Measurements from ENCODE around the gene MAT2B. TPM values are rescaled to one million over a fixed set of nuclear protein-coding genes. Genes with fewer than 3 reads are reported as not detected.

The MAT2B gene
- total and polyA plus RNA-seq, 2 of the 13 experiments (the other 11 are each of a cell fraction or from before 2014, with no cell fraction given), result 20.2 to 37.1 TPM

- TF ChIP-seq NPAS2 (CRISPR knock-in tag; IDR thresholded peaks at IDR 0.05; ENCODE audit: borderline replicate concordance), result no peak
- peak; percentile 37; the same call in 1 of the 2 replicates for TF ChIP-seq TBX2 (CRISPR knock-in tag; IDR thresholded peaks at IDR 0.05; ENCODE audit: borderline replicate concordance)
- 0 out of 2 replicates have a peak, but pooled peaks have one; percentile 60 for TF ChIP-seq ZNF678 (CRISPR knock-in tag; IDR thresholded peaks at IDR 0.05)
- TF ChIP-seq ZBTB14 (CRISPR knock-in tag; IDR thresholded peaks at IDR 0.05), result no peak
- TF ChIP-seq CBX5 (CRISPR knock-in tag; IDR thresholded peaks at IDR 0.05; ENCODE audit: borderline replicate concordance), result no peak
- TF ChIP-seq ZNF143 (CRISPR knock-in tag; IDR thresholded peaks at IDR 0.05), result no peak
- peak; percentile 21; the same call in 1 of the 2 replicates for TF ChIP-seq ZNF773 (CRISPR knock-in tag; IDR thresholded peaks at IDR 0.05; ENCODE audit: borderline replicate concordance)
- peak; percentile 86 for TF ChIP-seq ZNF580 (CRISPR knock-in tag; IDR thresholded peaks at IDR 0.05; ENCODE audit: borderline replicate concordance, low read depth)
- peak; percentile 90; the same call in 1 of the 2 replicates for TF ChIP-seq ARID4A (CRISPR knock-in tag; IDR thresholded peaks at IDR 0.05; ENCODE audit: borderline replicate concordance)
- no peak for TF ChIP-seq RFX5 (IDR thresholded peaks at IDR 0.05; ENCODE audit: low read depth, low read length)
- no peak; the same call in 1 of the 2 replicates for TF ChIP-seq ZNF777 (CRISPR knock-in tag; IDR thresholded peaks at IDR 0.05)
- peak; percentile 68; the same call in 1 of the 2 replicates for TF ChIP-seq KAT7 (CRISPR knock-in tag; IDR thresholded peaks at IDR 0.05; ENCODE audit: borderline replicate concordance)
- TF ChIP-seq LCORL (IDR thresholded peaks at IDR 0.05), result no peak
- peak; percentile 61 for TF ChIP-seq LCORL (CRISPR knock-in tag; IDR thresholded peaks at IDR 0.05)
- TF ChIP-seq KAT8 (CRISPR knock-in tag; IDR thresholded peaks at IDR 0.05), result peak; percentile 93
- TF ChIP-seq ZNF33A (CRISPR knock-in tag; IDR thresholded peaks at IDR 0.05; ENCODE audit: borderline replicate concordance), result no peak; the same call in 1 of the 2 replicates
- TF ChIP-seq GMEB2 (CRISPR knock-in tag; IDR thresholded peaks at IDR 0.05; ENCODE audit: low read depth), result peak; percentile 84
- TF ChIP-seq KMT2B (CRISPR knock-in tag; IDR thresholded peaks at IDR 0.05), result peak; percentile 92
- TF ChIP-seq ZNF354B (CRISPR knock-in tag; IDR thresholded peaks at IDR 0.05), result no peak
- no peak for TF ChIP-seq TEAD3 (CRISPR knock-in tag; optimal IDR thresholded peaks at IDR 0.05; ENCODE audit: borderline replicate concordance)
- TF ChIP-seq ZMYM2 (CRISPR knock-in tag; IDR thresholded peaks at IDR 0.05), result no peak
- peak; percentile 84 for TF ChIP-seq ZNF776 (CRISPR knock-in tag; IDR thresholded peaks at IDR 0.05)
- TF ChIP-seq DBP (CRISPR knock-in tag; IDR thresholded peaks at IDR 0.05; ENCODE audit: not compliant biosample characterization), result no peak
Observed at GRCh38 chr5:163505368-163506094, at the start of gene MAT2B (continued).
